HG03439 (cell line): ENCODE results near the gene TAF6.

Experiments
- ATAC-seq: cut with Tn5 transposase; IDR thresholded peaks from one replicate; pipeline ENCODE4 v1.9.1; 2021; ENCODE audit warnings: mild to moderate bottlenecking, moderate library complexity; ENCODE audit not compliant: unreplicated experiment

TAF6 gene

GRCh38 chr7:100124301-100125230, 5.4 kb upstream of the TAF6 start:
- no peak for ATAC-seq

GRCh38 chr7:100122568-100122967, 3.4 kb upstream of the TAF6 start:
- ATAC-seq, result no peak

GRCh38 chr7:100122067-100122466, 2.9 kb upstream of the TAF6 start:
- no peak for ATAC-seq

GRCh38 chr7:100120733-100121036, 1.5 kb upstream of the TAF6 start:
- ATAC-seq, result no peak

GRCh38 chr7:100119970-100120732, 993 bp upstream of the TAF6 start:
- peak; percentile 37 for ATAC-seq

GRCh38 chr7:100118388-100119071, 628 bp downstream of the TAF6 start:
- no peak for ATAC-seq

- no peak for ATAC-seq
These were observed 4.1 kb downstream of the TAF6 start for GRCh38 chr7:100115026-100115425.

GRCh38 chr7:100111914-100112313, 7.2 kb downstream of the TAF6 start:
- ATAC-seq, result no peak

GRCh38 chr7:100111156-100111555, 8.0 kb downstream of the TAF6 start:
- ATAC-seq, result no peak

- no peak for ATAC-seq
These were observed 9.5 kb downstream of the TAF6 start for GRCh38 chr7:100109521-100110163.

- no peak for ATAC-seq
These were observed 11.3 kb downstream of the TAF6 start for GRCh38 chr7:100107890-100108289.

GRCh38 chr7:100107125-100107737, 11.9 kb downstream of the TAF6 start:
- no peak for ATAC-seq

GRCh38 chr7:100106633-100107032, 12.5 kb downstream of the TAF6 start:
- no peak for ATAC-seq

GRCh38 chr7:100105534-100105933, 13.6 kb downstream of the TAF6 start:
- no peak for ATAC-seq

GRCh38 chr7:100102950-100103840, 16.0 kb downstream of the TAF6 start:
- no peak for ATAC-seq

GRCh38 chr7:100101016-100101862, 17.9 kb downstream of the TAF6 start, which contains the start of the genes AP4M1 and MCM7:
AP4M1 (plus strand) TSS chr7:100101643; CDS start chr7:100101715, 72 bp downstream.
MCM7 (minus strand) TSS chr7:100101397; CDS start chr7:100101294, 103 bp downstream.
- peak; percentile 81 for ATAC-seq

- ATAC-seq, result peak; percentile 57
These were observed 18.6 kb downstream of the TAF6 start for GRCh38 chr7:100100420-100101015.

- ATAC-seq, result no peak
These were observed 19.7 kb downstream of the TAF6 start for GRCh38 chr7:100099452-100099851.
